Measurements from ENCODE around the gene TBC1D1.

DNA sequence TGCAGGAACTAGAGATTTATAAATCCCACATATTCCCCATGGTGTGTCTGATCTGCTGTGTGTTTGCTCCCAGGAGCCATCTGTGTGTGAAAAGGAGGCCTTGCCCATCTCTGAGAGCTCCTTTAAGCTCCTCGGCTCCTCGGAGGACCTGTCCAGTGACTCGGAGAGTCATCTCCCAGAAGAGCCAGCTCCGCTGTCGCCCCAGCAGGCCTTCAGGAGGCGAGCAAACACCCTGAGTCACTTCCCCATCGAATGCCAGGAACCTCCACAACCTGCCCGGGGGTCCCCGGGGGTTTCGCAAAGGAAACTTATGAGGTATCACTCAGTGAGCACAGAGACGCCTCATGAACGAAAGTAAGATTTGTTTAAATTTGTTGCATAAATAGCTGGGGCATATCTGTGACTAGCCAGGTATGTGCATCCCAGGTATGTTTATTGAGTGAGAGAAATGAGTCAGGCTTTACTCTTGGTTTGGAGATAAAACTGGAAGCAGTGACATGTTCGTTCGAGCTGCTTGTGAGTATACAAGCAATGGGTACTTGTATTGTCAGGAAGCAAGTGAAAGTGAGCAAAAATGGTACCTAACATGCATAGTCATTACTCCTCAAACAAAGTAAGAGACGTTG, 158.8 kb downstream of the TBC1D1 start:
- TF ChIP-seq, protein P1, sequence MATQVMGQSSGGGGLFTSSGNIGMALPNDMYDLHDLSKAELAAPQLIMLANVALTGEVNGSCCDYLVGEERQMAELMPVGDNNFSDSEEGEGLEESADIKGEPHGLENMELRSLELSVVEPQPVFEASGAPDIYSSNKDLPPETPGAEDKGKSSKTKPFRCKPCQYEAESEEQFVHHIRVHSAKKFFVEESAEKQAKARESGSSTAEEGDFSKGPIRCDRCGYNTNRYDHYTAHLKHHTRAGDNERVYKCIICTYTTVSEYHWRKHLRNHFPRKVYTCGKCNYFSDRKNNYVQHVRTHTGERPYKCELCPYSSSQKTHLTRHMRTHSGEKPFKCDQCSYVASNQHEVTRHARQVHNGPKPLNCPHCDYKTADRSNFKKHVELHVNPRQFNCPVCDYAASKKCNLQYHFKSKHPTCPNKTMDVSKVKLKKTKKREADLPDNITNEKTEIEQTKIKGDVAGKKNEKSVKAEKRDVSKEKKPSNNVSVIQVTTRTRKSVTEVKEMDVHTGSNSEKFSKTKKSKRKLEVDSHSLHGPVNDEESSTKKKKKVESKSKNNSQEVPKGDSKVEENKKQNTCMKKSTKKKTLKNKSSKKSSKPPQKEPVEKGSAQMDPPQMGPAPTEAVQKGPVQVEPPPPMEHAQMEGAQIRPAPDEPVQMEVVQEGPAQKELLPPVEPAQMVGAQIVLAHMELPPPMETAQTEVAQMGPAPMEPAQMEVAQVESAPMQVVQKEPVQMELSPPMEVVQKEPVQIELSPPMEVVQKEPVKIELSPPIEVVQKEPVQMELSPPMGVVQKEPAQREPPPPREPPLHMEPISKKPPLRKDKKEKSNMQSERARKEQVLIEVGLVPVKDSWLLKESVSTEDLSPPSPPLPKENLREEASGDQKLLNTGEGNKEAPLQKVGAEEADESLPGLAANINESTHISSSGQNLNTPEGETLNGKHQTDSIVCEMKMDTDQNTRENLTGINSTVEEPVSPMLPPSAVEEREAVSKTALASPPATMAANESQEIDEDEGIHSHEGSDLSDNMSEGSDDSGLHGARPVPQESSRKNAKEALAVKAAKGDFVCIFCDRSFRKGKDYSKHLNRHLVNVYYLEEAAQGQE (IDR thresholded peaks at IDR 0.05; ENCODE audit: unreplicated experiment), result no peak
- TF ChIP-seq POLR2AphosphoS5 (IDR thresholded peaks at IDR 0.05; ENCODE audit: low read depth) (no peak), CREB1 (CRISPR knock-in tag; IDR thresholded peaks at IDR 0.05; ENCODE audit: low read depth) (no peak)
- TF ChIP-seq, protein P2, sequence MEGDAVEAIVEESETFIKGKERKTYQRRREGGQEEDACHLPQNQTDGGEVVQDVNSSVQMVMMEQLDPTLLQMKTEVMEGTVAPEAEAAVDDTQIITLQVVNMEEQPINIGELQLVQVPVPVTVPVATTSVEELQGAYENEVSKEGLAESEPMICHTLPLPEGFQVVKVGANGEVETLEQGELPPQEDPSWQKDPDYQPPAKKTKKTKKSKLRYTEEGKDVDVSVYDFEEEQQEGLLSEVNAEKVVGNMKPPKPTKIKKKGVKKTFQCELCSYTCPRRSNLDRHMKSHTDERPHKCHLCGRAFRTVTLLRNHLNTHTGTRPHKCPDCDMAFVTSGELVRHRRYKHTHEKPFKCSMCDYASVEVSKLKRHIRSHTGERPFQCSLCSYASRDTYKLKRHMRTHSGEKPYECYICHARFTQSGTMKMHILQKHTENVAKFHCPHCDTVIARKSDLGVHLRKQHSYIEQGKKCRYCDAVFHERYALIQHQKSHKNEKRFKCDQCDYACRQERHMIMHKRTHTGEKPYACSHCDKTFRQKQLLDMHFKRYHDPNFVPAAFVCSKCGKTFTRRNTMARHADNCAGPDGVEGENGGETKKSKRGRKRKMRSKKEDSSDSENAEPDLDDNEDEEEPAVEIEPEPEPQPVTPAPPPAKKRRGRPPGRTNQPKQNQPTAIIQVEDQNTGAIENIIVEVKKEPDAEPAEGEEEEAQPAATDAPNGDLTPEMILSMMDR (conservative IDR thresholded peaks at IDR 0.05; ENCODE audit: low read depth in 2 of 2), result no peak

Measured in GM23338 (cell line).